GM18907 (cell line): ENCODE results near the gene LAMP5.

Source experiments
- ATAC-seq: cut with Tn5 transposase; IDR thresholded peaks from one replicate; pipeline ENCODE4 v1.9.1; 2021; ENCODE audit warnings: mild to moderate bottlenecking, moderate library complexity; ENCODE audit not compliant: unreplicated experiment

Gene LAMP5

DNA sequence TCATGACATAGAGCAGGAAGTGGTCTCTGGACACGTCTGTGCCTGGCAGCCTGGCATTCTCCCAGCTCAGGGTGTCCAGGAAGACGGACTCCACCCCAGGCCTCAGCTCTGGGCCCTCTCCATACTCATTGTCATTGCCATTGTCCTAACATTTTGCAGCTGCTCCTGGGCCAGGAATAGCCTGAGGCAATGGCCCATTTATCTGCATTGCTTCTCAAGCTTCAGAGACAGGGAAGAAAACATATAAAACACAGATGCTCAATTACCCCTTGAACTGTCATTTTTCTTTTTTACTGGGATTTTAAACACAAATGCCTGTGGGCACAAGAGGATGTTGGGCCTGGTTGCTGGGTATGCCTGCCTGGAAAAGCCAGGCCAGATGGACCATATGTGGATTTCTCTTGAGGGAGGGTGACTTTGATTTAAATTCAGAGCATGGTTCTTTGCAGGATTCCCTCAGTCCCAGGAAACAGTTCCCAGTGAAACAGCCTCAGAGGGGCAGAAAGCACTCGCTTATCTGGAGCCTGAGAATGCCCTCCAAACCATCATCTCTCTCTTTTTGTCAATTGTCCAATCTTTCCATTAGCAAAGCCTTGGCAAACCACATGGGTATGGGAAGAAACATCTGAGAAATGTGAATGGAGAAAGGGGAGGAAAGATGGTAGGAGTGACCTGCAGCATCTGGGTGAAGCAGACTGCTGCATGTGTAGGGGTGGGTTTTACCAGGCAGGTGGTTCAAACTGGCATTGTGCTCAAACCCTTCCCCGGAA, 17.9 kb downstream of the LAMP5 start:
- ATAC-seq: no peak

DNA sequence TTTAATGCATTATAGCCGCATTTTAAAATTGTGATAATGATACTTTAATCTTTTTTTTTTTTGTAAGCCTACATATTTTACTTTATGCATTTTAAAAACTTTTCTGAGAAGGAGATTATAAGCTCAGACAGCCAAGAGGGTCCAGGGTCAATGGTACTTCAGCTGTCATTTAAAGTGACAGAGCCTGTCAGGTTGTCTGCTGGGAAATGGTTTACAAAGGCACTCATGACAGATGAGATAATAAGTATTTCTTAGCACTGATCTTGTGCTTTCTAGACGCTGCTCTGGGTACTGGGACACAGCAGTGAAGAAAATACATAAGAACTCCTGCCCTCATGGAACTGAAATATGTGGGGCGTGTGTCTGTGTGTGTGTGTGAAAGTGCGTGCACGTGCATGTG, 19.6 kb downstream of the LAMP5 start:
- no peak for ATAC-seq

DNA sequence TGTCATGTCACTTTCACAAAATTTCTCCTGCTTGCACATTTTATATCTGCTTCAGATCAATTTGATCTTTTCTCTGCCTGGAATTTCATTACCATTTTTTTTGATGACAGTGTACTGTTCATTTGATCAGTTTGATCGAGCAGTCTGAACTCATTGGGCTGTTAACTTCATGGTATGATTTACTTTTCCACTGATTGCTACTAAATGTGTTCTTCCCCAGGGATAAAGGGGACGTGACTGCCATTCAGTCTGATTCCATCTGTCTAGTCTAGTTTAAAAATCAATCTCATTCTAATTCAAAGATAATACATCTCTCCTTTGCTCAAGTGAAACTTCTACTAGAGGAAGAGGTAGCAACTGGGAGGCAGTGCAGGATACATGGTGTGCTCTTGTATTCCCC, 21.1 kb downstream of the LAMP5 start:
- no peak for ATAC-seq

DNA sequence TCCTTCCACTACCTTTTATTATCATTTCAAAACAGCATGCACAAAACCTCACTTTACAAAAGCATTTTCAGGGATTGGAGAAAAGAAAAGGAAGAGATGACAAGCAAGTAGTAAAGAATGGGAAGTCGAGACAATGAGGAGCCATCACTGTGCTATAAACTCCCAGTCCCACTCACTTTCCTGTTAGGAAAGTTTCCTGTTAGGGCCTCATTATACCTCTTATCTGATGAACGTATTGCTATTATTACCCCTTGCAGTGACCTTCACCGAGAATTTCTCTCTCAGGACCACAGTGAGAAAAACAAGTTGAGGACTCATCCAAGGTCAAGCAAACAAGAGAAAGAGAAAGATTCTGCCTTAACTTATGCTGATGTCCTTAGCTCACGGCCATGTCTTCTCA, 28.8 kb downstream of the LAMP5 start:
- ATAC-seq: no peak

DNA sequence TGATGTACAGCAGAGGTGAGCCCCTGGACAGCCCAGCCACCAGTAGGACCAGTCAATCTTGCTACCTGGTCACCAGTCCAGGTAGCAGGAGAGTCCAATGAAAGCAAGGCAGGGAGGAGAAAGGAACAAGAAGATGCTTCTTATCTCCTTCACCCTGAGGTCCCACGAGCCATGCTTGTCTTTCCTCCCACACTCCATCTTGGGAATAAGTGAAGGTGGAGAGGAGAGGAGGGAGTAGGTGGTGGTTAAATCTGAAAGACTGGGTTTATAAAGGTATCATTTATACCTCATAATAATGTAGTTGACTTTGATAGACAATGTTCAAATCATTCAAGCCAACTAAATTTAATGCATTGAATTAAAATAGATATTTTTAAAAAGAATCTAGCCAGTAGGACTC, 35.9 kb downstream of the LAMP5 start:
- no peak for ATAC-seq

DNA sequence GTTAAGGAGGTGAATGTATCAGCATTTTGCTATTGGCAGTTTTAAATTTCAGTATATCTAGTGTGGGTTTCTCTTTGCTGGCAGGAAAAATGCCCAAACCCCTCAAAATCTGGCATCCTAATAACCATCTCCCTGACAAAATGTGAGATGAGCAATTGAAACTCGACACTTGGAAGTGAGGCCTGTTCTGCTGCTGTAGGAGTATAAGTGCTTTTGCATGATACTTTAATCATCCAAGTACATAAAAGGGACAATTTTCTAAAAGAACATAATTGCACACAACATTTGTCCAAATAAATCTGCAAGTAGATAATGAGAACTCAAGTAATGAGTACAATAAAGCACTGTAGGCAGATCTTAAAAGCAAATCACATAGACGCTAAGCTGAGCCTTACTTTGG, 36.5 kb downstream of the LAMP5 start:
- no peak for ATAC-seq

DNA sequence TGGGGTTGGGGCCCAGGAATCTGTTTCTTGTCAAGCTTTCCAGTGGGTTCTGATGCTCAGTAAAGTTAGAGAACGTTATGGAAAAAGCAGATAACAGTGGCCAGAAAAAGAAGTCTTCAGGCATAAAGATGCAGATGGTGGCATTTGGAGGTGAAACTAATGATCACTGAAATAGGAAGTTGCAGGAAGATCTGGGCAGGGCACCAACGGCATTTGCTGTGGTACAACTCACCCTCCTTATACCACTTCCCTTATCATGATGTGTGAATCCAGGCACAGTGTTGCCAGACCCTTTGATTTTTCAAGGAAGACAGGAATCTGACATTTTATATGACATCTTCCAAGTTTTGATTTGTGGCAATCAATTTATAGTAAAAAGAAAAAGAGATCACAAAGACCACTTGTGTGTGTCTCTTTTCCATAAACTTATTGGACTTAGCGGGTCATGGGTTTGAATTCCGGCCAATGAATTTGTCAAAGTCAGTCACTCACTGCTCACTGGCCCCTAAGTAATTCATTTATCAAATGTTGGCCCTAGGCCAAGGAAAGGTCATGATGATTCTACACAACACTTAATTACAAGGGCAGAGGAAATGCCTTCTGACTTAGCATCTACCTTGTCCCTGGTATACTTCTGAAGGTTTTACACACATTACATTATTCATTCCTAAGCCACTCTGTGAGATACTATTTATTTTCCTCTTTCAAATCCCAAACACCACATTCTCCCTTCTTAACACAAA, 37.6 kb downstream of the LAMP5 start:
- ATAC-seq: no peak

DNA sequence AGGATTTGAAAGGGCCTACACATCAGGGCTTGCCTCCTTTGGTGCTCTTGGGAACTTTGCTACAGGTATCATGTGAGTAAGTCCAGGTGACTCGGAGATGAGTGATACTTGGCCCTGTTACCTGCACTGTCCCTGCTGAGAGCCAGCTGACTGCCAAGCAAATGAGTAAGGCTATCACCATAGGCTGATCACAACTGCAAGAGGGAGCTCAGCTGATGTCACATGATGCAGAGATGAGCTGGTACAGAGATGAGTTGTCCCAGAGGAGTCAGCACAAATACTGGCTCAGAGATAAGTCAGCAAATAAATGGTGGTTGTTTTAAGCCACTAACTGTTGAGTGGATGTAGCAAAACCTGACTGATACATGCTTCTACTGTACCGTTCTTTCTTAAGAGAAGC, 41.4 kb downstream of the LAMP5 start:
- ATAC-seq: no peak

DNA sequence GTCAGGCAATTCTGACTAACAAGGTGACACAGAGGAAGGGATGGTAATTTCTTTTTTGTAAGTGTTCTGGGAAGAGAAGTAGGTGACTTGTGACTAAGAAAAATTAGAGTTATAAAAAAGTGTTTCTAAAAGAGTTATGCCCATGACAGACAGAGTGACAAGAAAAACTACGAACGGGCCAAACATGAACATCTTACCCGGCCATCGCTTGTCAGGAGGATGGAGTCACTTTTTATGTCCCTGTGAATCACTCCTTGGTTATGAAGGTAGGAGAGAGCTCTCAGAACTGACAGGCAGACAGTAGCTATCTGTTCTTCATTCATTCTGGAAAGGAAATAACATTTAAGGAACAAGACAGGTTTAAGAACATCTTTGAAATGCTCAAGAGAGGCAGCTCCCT, 43.0 kb downstream of the LAMP5 start:
- ATAC-seq: no peak

DNA sequence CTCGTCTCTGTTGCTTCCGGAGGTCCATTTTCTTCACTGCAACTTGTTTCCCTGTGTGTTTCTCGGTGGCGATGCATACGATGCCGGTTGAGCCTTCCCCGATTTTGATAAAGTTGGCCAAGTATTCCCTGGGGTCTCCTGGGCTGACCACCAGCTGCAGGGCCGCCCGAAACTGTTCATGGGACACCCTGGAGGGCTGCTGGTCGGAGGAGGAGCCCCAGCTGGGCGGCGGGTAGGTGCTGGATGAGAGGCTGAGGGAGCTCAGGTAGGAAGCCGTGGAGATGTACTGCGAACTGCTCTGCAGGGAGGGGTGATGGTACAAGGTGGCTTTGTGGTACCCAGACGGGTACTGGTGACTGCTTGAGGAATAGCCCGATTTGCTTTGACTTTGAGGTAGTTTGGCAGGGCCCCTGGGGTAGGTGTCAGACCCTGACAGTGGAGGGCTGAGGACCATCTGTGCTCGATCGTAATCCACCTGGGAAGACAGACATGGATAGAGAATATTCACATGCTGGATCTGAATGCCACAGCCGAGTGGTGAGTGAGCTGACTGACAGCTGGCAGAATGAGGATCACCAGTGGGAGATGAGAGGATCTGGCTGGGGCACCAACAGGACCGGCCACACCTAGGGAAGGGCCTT, 51.6 kb downstream of the LAMP5 start:
- ATAC-seq: no peak

DNA sequence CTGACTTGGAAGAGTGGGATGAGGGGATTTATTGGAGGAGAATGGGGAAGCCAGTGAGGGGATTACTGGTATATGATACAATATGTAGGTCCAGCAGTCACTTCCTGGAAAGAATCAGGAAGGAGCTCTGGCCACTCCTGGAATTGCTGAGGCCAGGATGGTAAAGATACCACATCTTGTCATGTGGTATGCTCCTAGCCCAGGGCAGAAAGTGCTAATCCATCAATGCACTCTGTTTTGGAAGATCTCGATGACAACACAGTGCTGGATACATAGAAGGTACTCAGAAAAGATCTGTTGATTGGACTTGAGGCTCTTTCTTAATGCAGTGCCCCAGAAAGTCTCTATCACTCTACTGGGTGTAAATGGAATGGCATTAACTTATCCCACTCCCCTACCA, 52.6 kb downstream of the LAMP5 start:
- ATAC-seq: no peak

DNA sequence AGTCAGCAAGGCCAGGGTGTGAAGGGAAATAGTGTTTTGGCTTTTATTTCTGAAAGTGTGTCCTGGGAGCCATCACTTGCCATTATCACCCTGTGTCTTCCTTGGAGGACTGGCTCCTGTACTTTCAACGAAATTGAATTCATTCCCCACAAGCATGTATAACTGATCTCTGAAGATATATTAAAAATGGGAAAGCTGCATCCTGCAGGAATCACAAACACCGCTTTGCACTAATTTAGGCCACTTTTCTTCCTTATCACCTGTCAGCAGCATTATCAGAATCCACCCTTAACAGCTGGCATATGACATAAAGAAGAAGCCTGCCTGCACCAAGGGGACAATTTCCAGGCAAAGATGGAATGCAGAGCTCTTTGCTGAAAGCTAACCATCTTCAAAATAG, 56.2 kb downstream of the LAMP5 start:
- ATAC-seq: no peak

DNA sequence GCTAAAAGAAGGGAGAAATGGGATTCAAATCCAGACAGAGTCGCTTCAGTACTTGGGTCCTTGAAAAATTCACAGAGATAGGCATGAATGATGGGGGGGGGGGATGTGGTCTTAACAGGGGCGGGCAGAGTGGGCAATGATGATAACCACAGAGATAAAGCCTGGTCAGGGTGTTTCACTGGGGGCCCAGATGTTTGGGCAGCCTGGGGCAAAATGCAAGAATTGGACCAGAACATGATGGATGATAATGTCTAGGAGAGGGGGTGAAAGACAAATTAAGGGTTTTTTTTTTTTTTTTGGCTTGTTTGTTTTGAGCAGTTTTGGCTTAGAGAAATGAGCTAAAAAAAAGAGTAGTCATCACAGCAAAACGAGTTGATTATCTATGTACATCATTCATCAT, 57.4 kb downstream of the LAMP5 start:
- ATAC-seq: no peak

DNA sequence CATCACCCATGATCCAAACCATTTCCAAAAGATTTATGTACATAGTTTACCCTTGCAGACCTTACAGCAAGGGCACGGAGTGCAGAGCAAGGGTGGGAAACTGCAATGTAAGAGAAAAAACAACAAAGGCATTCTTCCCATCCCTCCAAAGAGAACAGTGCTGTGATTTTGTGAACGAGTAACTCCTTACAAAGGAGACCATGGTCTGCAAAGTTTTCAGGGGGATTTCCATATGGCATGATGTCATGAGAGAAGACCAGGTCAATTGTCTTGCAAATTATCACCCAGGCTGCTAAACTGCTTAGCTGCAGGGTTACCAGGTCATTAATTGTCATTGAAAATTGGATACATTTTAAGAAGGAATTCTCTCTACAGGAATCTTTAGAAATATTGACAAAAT, 58.3 kb downstream of the LAMP5 start:
- ATAC-seq: no peak

DNA sequence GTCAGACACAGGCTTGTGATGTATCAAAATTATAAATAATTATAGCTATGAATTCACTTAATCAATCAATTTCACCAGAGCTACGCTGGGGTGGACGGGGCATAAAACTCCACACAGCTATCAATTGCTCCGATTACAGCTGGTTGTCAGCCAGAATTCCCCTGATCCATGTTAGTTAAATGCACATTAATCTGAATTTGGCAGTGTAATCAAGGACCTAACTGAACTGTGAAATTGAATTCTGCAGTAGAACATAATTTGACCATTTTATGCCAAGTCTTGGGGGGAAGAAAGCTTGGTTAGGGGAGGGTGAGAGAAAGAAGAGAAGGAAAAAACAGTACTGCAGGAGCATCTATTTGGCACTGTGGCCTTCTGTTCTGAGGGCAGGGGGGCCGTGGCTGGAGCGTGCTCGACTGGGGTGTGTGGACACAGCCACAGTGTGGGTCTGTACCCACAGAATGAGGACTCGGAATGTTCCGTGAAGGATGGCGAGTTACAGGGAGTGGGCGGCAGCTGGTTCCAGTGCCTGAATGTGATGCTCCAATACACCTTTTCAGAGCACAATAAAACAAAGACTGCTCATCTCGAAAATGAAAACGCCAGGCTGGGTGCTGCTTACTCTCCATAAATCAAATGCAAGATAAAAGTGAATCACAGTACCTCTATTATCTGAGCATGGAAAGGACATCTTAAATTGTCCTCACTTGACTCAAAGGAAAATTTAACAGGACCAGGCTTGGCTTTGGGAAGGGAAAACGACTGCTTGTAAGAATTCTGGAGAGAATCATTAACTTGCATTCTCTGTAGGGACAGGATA, 59.2 kb downstream of the LAMP5 start:
- ATAC-seq: no peak

DNA sequence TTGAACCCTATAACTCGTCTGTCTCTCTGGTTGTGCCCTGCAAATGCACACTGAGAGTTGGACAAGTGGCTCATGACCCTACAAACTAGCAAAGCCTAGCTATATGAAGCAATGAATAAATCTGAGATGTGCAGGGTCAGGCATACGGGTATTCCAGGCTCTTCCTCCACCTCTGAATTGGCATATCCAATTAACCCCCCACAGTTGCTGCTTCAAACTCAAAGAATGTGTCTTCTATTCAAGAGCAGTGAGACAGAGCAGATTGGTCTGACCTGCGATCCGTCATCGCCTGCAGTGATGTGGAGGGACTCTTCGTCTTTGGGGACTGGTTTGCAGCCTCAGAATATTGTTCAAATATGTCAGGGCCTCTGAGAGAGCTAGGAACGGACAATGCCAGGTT, 59.8 kb downstream of the LAMP5 start:
- ATAC-seq: no peak

DNA sequence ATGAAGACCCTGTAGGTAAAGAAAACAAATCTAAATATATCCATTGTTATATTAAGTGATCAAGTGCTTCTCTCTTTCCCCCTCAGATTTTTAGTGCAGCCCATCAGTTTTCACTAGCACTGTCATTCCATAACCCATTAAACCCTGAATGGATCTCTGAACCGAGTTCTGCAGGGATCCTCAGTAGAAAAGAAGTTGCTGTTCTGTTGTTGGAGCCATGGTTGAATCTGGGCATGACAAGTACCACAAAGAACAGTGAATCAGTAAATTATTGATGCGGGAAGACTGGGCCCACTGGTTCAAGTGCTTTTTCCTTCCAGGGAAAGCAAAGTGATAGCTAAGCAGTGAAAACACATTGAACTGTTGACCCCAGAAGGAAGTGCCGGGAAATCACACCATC, 60.4 kb downstream of the LAMP5 start:
- ATAC-seq: no peak

DNA sequence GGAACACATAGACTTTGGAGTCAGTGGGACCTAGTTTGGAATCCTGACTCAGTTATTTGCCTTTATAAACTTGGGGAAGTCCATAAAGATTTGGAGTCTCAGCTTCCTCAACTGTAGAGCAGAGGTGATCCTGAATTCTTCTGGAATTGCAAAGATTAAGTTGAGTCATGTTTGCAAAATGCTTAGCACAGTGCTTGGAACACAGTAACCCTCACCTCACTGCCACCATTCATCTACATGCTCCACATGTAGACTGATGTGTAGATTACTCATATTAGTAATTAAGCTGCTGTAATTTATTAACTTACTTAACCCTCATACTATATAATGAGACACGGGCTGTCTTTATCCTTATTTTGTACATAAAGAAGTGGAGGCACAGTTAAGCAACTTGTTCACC, 61.4 kb downstream of the LAMP5 start:
- no peak for ATAC-seq

DNA sequence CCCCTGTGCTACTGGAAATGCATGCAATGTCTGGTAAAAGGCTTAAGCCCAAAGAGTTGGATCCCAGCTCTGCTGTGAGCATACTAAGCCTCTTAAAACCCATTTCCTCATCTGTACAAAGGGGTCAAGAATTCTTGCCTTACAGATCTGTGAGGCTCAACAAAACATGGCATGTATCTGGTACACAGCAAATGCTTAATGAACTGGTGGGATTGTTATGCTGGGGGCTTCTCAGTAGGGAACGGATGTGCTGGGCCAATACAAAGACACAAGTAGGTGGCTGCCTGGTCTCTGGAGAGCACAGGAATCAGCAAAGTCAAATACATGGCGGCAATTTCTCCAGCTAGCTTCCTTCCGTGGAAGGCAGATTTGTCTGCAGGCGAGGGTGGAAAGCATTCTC, 62.3 kb downstream of the LAMP5 start:
- ATAC-seq: no peak

DNA sequence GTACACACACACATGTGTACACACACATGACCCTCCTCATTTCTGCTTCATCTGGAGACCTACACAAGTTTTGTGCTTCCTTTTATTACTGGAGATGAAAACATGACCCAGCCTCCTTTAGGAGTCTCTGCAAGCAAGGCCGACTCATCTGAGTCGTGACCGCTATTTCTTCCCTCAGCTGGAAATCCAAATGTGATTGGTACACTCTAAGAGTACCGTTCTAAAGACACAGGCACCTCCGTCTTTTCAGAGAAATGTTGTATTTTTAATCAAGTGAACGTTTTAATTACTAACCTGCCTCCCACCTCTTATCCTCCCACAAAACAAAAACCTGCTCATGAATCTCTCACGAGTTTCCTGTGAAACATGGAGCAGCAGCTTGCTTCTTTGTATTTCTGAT, 63.0 kb downstream of the LAMP5 start:
- ATAC-seq: no peak

DNA sequence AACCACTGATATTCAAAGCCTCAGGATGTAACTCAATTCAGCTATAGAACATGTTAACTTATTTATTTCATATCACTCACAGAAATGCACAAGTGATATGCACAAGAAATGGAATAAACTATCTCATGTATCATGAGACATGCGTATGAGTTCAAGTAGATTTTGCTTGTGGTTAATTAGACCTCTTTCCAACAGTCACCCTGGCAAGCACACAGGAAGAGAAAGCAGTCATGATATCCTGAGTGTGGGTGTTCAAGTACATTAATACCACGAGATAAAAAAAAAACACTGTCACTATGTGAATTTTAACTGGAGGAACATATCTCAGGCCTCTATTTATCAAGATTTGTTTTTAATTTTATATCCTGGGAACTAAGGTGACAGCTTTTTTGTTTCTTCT, 64.2 kb downstream of the LAMP5 start:
- no peak for ATAC-seq
